ENCODE data around the gene PI4K2B. TPM values are rescaled to one million over a fixed set of nuclear protein-coding genes. Genes with fewer than 3 reads are reported as not detected.
A peak's percentile ranks its signal among the peaks of the same experiment; 100 is the strongest.
"Not testable (repeated sequence)": the region's sequence is repeated elsewhere in the genome, so short reads cannot be mapped to it uniquely, and the experiment has no call there.

The PI4K2B gene
- total RNA-seq, 5 donors from 2014 or later (not counting 1 experiment from before 2014, with no cell fraction given), result 11.6 to 16.6 (median 14.6) TPM

DNA sequence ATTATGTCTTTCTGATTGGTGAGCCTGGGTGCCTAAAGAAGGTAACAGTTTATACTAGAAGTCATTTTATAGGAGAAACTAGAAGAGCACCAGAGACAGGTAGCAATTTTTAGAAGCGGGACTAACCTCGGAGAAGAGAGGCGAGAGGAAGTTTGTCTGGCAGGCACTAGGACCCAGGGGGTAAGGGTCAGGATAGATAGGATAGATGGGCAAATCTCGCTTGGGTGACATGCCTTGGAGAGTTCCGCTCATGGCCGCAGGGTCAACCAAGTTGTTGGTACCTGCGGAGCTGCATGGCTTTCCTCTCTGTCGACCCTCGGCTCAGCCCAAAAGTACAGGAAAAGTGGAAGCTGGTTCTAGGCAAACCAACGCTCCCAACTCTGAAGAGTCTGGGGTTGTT is 11.3 kb downstream of the PI4K2B start:
- Mint-ChIP-seq H3K36me3 (peaks cover 34% of the 10 kb centered on the region), H3K4me1 (peaks cover 36 to 61% (median 49%) of the 10 kb centered on the region in 3 donors), H3K4me3 (no peak overlapping the region), H3K9me3 (peaks cover 3 to 7% (median 5%) of the 10 kb centered on the region in 3 donors), H3K27me3 (no peaks in the 10 kb centered on the region), H3K27ac (no peak overlapping the region)
- Histone ChIP-seq H3K27ac (ENCODE audit: low read length) (no peak overlapping the region), H3K36me3 (ENCODE audit: control insufficient read depth in 2 of 2, extremely low read depth in 1 of 2, insufficient read depth in 1 of 2, low read length in 1 of 2) (no peaks in the 10 kb centered on the region), H3K4me3 (ENCODE audit: control insufficient read depth in 1 of 2, extremely low read depth in 1 of 2, low read length in 1 of 2) (no peak overlapping the region), H3K27me3 (replicated peaks in 1 of 2; ENCODE audit: control insufficient read depth in 2 of 2, extremely low read depth in 1 of 2, insufficient read depth in 2 of 2, low read length in 1 of 2) (no peaks in the 10 kb centered on the region), H3K9me3 (no peaks in the 10 kb centered on the region), H3K4me1 (ENCODE audit: control insufficient read depth in 1 of 2, extremely low read depth in 1 of 2, insufficient read depth in 2 of 2, low read length in 2 of 2) (peaks cover 0 to 2% of the 10 kb centered on the region in 2 experiments)
- over 99% methylated on average over 10 of the region's 10 CpGs for WGBS (ENCODE audit: insufficient coverage)
- CTCF ChIA-PET, result no interaction called here
- POLR2A ChIA-PET, result no interaction called here
- DNase-seq (no peak), ATAC-seq (replicated peaks in 1 of 4) (no peak)

DNA sequence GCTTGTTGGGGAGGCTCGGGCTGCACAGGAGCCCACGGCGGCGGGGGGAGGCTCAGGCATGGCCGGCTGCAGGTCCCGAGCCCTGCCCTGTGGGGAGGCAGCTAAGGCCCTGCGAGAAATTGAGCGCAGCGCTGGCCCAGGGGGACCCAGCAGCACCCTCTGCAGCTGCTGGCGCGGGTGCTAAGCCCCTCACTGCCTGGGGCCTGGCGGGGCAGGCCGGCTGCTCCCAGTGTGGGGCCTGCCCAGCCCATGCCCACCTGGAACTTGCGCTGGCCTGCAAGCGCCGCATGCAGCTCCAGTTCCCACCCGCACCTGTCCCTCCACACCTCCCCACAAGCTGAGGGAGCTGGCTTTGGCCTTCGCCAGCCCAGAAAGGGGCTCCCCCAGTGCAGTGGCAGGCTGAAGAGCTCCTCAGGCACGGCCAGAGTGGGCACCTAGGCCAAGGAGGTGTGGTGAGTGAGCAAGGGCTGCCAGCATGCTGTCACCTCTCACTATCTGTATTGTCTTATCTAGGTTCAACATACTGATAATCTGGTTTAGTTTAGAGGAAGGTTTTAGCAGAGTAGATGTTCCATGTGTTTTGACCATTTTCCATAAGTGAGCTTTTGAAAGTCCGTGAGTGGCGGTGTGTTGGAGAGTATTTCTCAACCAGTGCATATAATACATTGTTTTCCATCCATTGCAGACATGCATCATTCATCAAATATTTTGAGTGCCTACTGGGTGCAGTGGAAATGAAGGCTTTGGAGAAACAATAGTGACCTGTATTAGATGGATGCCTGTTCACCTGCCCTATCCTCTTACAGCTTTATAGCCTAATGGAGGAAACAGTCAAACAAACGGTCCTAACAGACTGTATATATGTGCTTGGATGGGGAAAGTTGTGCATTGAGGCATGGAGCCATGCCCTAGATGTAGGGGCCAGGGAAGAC is 13.1 kb downstream of the PI4K2B start:
- Mint-ChIP-seq H3K4me3 (no peak overlapping the region), H3K4me1 (peaks cover 41 to 61% (median 51%) of the 10 kb centered on the region in 3 donors), H3K9me3 (peaks cover 3 to 7% (median 5%) of the 10 kb centered on the region in 3 donors), H3K36me3 (peaks cover 36% of the 10 kb centered on the region), H3K27ac (no peak overlapping the region), H3K27me3 (no peaks in the 10 kb centered on the region)
- Histone ChIP-seq H3K27ac (ENCODE audit: low read length) (no peak overlapping the region), H3K9me3 (no peaks in the 10 kb centered on the region), H3K4me3 (ENCODE audit: control insufficient read depth in 1 of 2, extremely low read depth in 1 of 2, low read length in 1 of 2) (no peak overlapping the region), H3K27me3 (replicated peaks in 1 of 2; ENCODE audit: control insufficient read depth in 2 of 2, extremely low read depth in 1 of 2, insufficient read depth in 2 of 2, low read length in 1 of 2) (no peaks in the 10 kb centered on the region), H3K4me1 (ENCODE audit: control insufficient read depth in 1 of 2, extremely low read depth in 1 of 2, insufficient read depth in 2 of 2, low read length in 2 of 2) (no peaks in the 10 kb centered on the region), H3K36me3 (ENCODE audit: control insufficient read depth in 2 of 2, extremely low read depth in 1 of 2, insufficient read depth in 1 of 2, low read length in 1 of 2) (no peaks in the 10 kb centered on the region)
- ChIA-PET POLR2A (interaction anchor here in 1 of 2 donors (0.7 kb wide), 1 partner anchor 174 kb away, joined by 5 read pairs; no protein-coding TSS in a partner anchor), CTCF (no interaction called here)
- WGBS (ENCODE audit: insufficient coverage), result 100% methylated on average over 10 of the region's 22 CpGs
- DNase-seq, result no peak
- no peak for ATAC-seq (replicated peaks in 1 of 4)

DNA sequence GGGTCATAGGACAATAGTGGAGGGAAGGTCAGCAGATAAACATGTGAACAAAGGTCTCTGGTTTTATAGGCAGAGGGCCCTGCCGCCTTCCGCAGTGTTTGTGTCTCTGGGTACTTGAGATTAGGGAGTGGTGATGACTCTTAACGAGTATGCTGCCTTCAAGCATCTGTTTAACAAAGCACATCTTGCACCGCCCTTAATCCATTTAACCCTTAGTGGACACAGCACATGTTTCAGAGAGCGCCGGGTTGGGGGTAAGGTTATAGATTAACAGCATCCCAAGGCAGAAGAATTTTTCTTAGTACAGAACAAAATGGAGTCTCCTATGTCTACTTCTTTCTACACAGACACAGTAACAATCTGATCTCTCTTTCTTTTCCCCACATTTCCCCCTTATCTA is 15.0 kb downstream of the PI4K2B start:
- H3K4me1 ChIP-seq (ENCODE audit: control insufficient read depth in 1 of 2, extremely low read depth in 1 of 2, insufficient read depth in 2 of 2, low read length in 2 of 2); H3K27me3 Mint-ChIP-seq; H3K36me3 ChIP-seq (ENCODE audit: control insufficient read depth in 2 of 2, extremely low read depth in 1 of 2, insufficient read depth in 1 of 2, low read length in 1 of 2); H3K4me3 ChIP-seq (ENCODE audit: control insufficient read depth in 1 of 2, extremely low read depth in 1 of 2, low read length in 1 of 2); H3K27ac Mint-ChIP-seq; H3K9me3 Mint-ChIP-seq; H3K27ac ChIP-seq (ENCODE audit: low read length); DNase-seq; H3K9me3 ChIP-seq; H3K27me3 ChIP-seq (replicated peaks in 1 of 2; ENCODE audit: control insufficient read depth in 2 of 2, extremely low read depth in 1 of 2, insufficient read depth in 2 of 2, low read length in 1 of 2); ATAC-seq (replicated peaks in 1 of 4); H3K4me3 Mint-ChIP-seq; CTCF ChIA-PET: not testable (repeated sequence)
- WGBS (ENCODE audit: insufficient coverage), result no CpG with 5 or more reads among the region's 6 CpGs
- POLR2A ChIA-PET, result interaction anchor here in 1 of 2 donors (0.6 kb wide), 1 partner anchor 97 kb away, joined by 3 read pairs; no protein-coding TSS in a partner anchor
- Mint-ChIP-seq H3K36me3 (peaks cover 30% of the 10 kb centered on the region), H3K4me1 (peaks cover 45 to 65% (median 62%) of the 10 kb centered on the region in 3 donors)

DNA sequence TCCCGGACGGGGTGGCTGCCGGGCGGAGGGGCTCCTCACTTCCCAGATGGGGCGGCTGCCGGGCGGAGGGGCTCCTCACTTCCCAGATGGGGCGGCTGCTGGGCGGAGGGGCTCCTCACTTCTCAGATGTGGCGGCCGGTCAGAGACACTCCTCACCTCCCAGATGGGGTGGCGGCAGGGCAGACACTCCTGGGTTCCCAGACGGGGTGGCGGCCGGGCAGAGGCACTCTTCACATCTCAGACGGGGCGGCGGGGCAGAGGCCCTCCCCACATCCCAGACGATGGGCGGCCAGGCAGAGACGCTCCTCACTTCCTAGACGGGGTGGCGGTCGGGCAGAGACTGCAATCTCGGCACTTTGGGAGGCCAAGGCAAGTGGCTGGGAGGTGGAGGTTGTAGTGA is 15.7 kb downstream of the PI4K2B start:
- H3K27me3 ChIP-seq (replicated peaks in 1 of 2; ENCODE audit: control insufficient read depth in 2 of 2, extremely low read depth in 1 of 2, insufficient read depth in 2 of 2, low read length in 1 of 2); DNase-seq; H3K27me3 Mint-ChIP-seq; H3K4me3 Mint-ChIP-seq; H3K4me1 ChIP-seq (ENCODE audit: control insufficient read depth in 1 of 2, extremely low read depth in 1 of 2, insufficient read depth in 2 of 2, low read length in 2 of 2); H3K27ac Mint-ChIP-seq; H3K9me3 ChIP-seq; H3K27ac ChIP-seq (ENCODE audit: low read length); POLR2A ChIA-PET; H3K4me3 ChIP-seq (ENCODE audit: control insufficient read depth in 1 of 2, extremely low read depth in 1 of 2, low read length in 1 of 2); CTCF ChIA-PET; ATAC-seq (replicated peaks in 1 of 4); H3K9me3 Mint-ChIP-seq; H3K36me3 ChIP-seq (ENCODE audit: control insufficient read depth in 2 of 2, extremely low read depth in 1 of 2, insufficient read depth in 1 of 2, low read length in 1 of 2): not testable (repeated sequence)
- 96% methylated on average over 9 of the region's 25 CpGs for WGBS (ENCODE audit: insufficient coverage)
- H3K36me3 Mint-ChIP-seq, result peaks cover 24% of the 10 kb centered on the region
- H3K4me1 Mint-ChIP-seq, result peaks cover 40 to 60% (median 58%) of the 10 kb centered on the region in 3 donors

DNA sequence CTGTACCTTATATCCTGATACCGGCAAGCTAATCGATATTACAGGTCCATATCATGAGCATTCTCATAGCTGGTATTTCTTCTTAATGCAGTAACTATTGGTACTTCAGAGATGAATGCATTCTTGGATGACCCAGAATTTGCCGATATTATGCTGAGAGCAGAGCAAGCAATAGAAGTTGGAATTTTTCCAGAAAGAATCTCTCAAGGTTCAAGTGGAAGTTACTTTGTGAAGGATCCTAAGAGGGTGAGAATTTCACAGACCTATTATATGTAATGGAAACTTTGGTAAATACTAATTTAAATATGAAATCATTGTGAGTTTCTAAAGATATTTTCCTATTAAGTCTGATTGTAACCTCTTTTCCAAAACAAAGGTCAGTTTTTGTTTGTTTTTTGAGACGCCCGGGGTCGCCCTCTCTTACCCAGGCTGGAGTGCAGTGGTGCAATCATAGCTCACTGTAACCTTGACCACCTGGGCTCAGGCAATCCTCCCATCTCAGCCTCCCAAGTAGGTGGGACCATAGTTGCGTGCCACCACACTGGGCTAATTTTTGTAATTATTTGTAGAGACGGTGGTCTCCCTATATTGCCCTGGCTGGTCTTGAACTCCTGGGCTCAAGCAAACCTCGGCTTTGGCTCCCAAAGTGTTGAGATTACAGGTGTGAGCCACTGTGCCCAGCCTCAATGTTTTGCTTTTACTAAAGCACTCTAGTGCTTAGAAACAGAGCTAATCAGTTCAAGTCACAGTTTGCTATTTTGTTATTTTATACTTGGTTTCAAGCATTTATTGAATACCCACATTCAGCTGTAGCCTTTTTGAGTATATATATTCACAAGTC is 18.6 kb downstream of the PI4K2B start:
- Mint-ChIP-seq H3K27me3 (no peaks in the 10 kb centered on the region), H3K27ac (peak overlapping the region; percentile 39 to 52), H3K9me3 (peaks cover 0 to 4% (median 3%) of the 10 kb centered on the region in 3 donors), H3K36me3 (peaks cover 32% of the 10 kb centered on the region), H3K4me3 (no peak overlapping the region), H3K4me1 (peaks cover 30 to 41% (median 40%) of the 10 kb centered on the region in 3 donors)
- H3K36me3 ChIP-seq (ENCODE audit: control insufficient read depth in 2 of 2, extremely low read depth in 1 of 2, insufficient read depth in 1 of 2, low read length in 1 of 2), result peaks cover 0 to 26% of the 10 kb centered on the region in 2 donors
- POLR2A ChIA-PET, result no interaction called here
- no peak overlapping the region for H3K27ac ChIP-seq (ENCODE audit: low read length)
- H3K9me3 ChIP-seq, result no peaks in the 10 kb centered on the region
- no peak for ATAC-seq (replicated peaks in 1 of 4)
- H3K4me3 ChIP-seq (ENCODE audit: control insufficient read depth in 1 of 2, extremely low read depth in 1 of 2, low read length in 1 of 2), result no peak overlapping the region
- no peaks in the 10 kb centered on the region for H3K27me3 ChIP-seq (replicated peaks in 1 of 2; ENCODE audit: control insufficient read depth in 2 of 2, extremely low read depth in 1 of 2, insufficient read depth in 2 of 2, low read length in 1 of 2)
- CTCF ChIA-PET, result interaction anchor here (0.6 to 1.4 kb wide), 3 partner anchors 17 to 60 kb away, joined by 3 to 8 read pairs (median 6); partner anchors contain the start of gene ZCCHC4 (in 1 of the 2)
- no peaks in the 10 kb centered on the region for H3K4me1 ChIP-seq (ENCODE audit: control insufficient read depth in 1 of 2, extremely low read depth in 1 of 2, insufficient read depth in 2 of 2, low read length in 2 of 2)
- DNase-seq, result no peak
- WGBS (ENCODE audit: insufficient coverage), result 89% methylated on average over 3 of the region's 9 CpGs

DNA sequence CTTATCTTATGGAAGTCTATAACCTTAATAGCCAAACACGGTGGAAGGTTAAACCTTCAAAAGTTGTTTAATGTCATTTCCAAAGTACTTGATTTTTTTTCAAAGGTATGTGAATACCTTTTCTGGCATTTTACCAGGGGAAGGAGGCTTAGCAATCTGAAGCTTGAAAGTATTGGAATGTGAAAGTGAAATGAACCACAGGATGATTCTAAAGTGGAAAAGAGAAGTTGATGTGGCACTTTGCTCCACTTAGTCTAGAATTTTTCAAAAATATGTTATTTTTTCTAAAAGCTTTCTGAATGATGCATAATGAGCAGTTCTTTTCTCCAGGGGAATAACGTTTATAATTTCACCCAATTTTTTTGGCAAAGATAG is 19.2 kb downstream of the PI4K2B start:
- Histone ChIP-seq H3K4me3 (ENCODE audit: control insufficient read depth in 1 of 2, extremely low read depth in 1 of 2, low read length in 1 of 2) (no peak overlapping the region), H3K9me3 (no peaks in the 10 kb centered on the region), H3K27me3 (replicated peaks in 1 of 2; ENCODE audit: control insufficient read depth in 2 of 2, extremely low read depth in 1 of 2, insufficient read depth in 2 of 2, low read length in 1 of 2) (no peaks in the 10 kb centered on the region), H3K27ac (ENCODE audit: low read length) (no peak overlapping the region), H3K4me1 (ENCODE audit: control insufficient read depth in 1 of 2, extremely low read depth in 1 of 2, insufficient read depth in 2 of 2, low read length in 2 of 2) (no peaks in the 10 kb centered on the region), H3K36me3 (ENCODE audit: control insufficient read depth in 2 of 2, extremely low read depth in 1 of 2, insufficient read depth in 1 of 2, low read length in 1 of 2) (peaks cover 0 to 26% of the 10 kb centered on the region in 2 donors)
- ChIA-PET CTCF (interaction anchor here (0.6 to 1.4 kb wide), 4 partner anchors 17 to 96 kb away, joined by 3 to 6 read pairs (median 4); partner anchors contain the start of genes PI4K2B (in 1 of the 2) and ZCCHC4 (in 1 of the 2)), POLR2A (interaction anchor here in 1 of 2 donors (0.6 kb wide), 2 partner anchors 28 to 55 kb away, joined by 6 read pairs; no protein-coding TSS in a partner anchor)
- H3K27me3 Mint-ChIP-seq, result no peaks in the 10 kb centered on the region
- DNase-seq (no peak), ATAC-seq (replicated peaks in 1 of 4) (no peak)
- peaks cover 28 to 39% (median 37%) of the 10 kb centered on the region in 3 donors for H3K4me1 Mint-ChIP-seq
- WGBS (ENCODE audit: insufficient coverage), result no CpG with 5 or more reads among the region's 2 CpGs
- peak overlapping the region; percentile 27 to 39 for H3K27ac Mint-ChIP-seq
- H3K9me3 Mint-ChIP-seq, result peaks cover 0 to 4% (median 3%) of the 10 kb centered on the region in 3 donors
- no peak overlapping the region for H3K4me3 Mint-ChIP-seq
- peaks cover 30% of the 10 kb centered on the region for H3K36me3 Mint-ChIP-seq
